ENCODE results near the gene ELMO1.

ELMO1 gene

DNA sequence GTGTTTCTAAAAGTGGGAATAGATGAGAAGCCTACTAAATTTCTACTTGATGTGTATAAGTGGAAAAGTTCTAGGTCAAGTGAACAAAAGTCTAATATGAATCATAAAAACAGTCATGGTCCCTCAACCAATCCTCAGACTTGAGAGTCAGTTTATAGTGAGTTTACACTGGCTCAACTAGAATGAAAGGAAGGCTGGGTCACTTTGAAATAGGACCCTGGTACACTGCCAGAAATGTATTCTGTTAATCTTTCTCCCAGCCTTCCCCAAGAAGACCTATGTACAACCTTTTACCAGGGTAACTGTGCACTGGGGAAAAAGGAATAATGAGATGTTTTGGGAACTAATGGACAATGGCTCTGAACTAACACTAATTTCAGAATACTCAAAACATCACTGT, 17.3 kb downstream of the ELMO1 start:
- no peak for DNase-seq (ENCODE audit: low read depth)

DNA sequence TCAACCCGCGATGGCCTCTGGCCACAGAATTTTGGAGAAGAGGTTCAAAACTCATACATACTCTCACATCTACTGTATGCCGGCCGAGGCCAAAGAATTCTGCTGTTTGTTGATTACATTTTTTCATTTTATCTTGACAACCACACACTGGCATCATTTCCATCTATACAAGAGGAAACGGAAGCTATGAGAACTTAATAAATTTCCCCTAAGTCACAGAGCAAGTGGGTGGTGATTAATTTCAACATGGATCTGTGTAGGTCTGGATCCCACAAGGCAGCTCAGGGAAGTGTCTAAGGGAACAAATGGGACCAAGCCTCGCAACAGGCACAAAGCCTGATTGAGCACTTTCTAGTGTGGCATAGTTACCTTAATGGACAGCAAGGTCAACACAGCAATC, 18.0 kb downstream of the ELMO1 start:
- DNase-seq (ENCODE audit: low read depth) = no peak

DNA sequence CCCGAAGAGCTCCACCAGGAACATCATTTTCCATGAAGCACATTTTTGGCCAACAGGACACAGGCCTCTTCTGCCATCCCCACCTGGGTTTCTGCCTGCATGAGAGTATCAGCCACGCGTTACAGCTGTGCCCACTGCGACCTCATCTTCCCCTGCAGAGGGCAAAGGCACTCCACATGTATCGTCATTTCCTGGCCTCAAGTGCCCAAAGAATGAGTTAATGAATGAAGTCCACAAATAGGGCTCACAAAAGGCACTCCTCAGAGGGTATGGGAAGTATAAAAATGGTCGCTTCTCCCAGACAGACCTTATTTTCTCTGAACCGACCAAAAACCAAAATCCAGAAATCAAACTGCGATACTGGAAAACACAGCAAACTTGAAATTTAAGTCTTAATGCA, 18.5 kb downstream of the ELMO1 start:
- DNase-seq (ENCODE audit: low read depth) = no peak

DNA sequence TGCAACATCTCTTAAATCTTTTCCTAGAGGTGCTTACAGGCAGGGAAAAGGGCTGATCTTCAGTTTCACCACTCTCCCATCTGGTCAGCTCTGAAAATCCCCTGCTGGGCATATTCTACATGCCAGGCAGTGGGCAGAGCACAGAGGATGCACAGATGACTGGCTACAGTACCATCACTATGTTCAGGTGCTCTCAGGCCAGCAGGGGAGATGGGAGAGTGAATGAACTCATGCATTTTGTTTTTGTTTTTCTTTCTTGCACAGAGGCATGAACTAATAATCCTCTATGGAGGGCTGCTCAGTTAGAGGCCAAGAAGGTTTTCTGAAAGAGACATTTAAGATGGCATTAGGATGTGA, 19.3 kb downstream of the ELMO1 start:
- no peak for DNase-seq (ENCODE audit: low read depth)

DNA sequence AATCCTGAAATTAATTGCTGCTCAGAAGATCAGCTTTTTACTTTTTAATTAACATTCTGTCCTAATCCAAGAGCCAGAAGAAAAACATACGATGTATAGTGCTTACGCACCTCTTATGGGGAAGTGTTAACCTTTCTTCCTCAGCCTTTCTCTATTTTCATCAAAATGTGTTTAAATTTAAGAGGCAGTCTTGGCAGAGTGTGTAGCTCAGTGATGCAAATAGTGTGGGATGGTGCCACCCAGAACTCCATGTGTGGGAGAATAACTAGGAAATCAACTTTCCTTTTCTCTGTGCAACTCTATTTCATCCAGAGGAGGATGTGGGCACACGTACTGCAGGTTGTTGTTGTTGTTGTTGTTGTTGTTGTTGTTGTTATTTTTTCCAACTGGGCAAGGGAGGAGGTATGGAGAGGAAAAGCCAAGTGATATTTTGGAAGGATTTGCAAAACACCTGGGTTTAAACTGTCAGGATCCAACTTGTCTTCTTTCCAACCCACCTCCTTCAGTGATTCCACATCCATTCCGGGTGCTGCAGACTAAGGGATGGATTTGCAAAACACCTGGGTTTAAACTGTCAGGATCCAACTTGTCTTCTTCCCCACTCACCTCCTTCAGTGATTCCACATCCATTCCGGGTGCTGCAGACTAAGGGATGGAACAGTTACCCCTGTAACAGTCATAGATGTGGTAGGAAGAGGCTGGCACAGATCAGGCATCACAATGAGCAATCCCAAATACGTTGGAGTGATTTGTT, 19.8 kb downstream of the ELMO1 start:
- DNase-seq (ENCODE audit: low read depth) = no peak

DNA sequence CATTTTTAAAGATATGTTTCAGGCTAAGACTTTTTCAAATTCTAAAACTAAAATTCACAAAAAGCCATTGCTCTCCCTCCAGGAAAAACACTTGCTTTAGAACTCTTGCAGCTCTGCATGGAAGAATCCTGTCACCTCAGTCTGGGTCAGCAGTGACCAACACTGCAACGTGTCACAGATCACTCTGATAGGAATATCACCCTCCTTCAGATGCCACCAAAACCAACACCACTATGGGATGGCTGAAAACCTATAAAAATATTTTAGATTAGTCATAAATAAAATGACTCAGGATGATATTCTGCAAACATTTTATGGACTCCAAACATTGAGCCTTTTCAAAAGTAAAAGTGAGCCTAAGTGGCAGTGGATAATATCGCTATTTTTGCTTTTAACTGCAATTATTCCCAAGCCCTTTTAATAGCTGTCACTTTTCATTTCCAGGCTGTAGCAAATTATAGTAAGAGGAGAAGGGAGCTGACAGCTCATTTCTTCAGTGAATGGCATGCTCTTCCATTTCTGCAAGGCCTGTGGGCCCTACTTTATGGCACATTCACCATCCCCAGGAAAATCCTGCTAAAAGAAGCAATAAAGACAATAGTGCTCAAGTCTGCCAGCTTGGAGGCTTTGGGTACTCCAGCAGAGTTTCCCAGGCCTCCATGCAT, 21.3 kb downstream of the ELMO1 start:
- no peak for DNase-seq (ENCODE audit: low read depth)

DNA sequence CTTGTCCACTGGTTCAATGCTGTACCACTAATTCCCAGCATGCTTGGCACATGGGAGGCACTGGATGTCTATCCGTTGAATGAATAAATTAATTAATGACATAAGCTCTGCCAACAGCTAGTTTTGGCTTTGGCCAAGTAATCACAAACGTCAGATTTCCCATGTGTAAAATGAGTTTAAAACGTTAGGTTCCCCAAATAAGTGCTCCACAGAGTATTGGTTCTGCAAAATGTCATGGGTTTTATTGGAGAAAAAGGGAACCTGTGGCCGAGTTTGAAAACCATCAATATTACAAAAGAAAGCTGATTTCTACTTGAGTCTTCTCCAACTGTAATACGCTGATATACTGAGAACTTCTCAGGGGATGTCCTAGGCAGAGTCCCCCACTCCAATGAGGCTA, 23.2 kb downstream of the ELMO1 start:
- DNase-seq (ENCODE audit: low read depth) = no peak

DNA sequence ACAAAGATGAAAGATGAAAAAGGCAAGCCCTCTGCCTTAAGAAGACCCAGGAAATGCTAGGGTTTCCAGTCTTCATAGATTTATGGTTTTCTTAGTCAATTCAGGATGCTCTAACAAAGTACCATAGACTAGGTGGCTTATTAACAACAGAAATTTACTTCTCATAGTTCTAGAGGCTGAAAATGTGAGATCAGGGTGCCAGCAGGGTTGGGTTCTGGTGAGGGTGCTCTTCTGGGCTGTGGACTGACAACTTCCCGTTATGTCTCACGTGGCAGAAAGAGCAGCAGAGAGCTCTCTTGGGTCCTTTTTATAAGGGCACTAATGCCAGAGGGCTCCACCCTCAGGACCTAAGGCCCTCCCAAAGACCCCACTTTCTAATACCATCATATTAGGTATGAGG, 23.7 kb downstream of the ELMO1 start:
- no peak for DNase-seq (ENCODE audit: low read depth)

DNA sequence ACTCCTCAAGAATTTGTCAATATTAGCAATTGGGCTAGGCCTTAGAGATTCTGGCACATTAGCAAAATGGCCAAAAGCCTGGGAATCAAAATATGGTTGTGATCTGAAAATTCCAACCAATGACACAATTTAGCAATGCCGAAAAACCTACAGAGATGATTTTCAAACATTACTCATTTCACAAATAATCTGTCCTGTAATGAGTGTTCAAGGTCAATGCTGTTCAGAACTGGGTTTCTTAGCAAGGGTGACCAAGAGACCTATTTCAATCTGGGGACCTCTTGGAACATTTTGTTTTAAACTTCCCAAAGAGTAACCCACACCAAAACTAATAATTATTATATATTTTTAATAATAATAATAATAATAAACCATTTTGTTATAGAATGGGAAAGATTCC, 24.1 kb downstream of the ELMO1 start:
- DNase-seq (ENCODE audit: low read depth) = no peak

DNA sequence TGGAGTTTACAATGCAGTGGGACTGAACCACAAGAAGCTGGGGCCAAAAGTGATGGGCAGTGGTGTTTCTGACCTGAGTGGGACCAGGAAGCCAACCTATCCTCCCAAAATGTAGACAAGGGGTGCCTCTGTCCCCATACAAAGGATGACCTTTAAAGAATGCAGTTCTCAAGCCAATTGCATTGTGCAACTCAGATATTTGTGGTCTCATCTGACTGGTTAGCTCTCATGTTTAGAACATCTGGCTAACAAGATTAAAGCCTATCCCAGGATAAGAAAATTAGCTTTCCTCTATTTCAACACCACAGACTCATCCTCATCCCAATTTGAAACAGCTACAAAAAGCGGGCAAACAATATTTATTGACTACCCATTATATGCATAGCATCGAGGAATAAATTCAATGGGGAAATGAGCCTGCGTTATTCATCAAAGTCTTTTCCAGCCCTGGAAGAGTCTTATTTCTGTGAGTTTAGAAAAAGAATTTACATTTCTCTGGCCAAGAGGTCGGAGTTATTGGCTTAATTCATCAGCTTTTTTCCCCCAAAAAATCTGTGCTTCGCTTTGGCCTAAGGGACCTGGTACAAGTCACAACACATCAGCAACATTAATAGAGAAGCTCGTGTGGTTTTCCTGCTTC, 26.7 kb downstream of the ELMO1 start:
- DNase-seq (ENCODE audit: low read depth) = no peak

DNA sequence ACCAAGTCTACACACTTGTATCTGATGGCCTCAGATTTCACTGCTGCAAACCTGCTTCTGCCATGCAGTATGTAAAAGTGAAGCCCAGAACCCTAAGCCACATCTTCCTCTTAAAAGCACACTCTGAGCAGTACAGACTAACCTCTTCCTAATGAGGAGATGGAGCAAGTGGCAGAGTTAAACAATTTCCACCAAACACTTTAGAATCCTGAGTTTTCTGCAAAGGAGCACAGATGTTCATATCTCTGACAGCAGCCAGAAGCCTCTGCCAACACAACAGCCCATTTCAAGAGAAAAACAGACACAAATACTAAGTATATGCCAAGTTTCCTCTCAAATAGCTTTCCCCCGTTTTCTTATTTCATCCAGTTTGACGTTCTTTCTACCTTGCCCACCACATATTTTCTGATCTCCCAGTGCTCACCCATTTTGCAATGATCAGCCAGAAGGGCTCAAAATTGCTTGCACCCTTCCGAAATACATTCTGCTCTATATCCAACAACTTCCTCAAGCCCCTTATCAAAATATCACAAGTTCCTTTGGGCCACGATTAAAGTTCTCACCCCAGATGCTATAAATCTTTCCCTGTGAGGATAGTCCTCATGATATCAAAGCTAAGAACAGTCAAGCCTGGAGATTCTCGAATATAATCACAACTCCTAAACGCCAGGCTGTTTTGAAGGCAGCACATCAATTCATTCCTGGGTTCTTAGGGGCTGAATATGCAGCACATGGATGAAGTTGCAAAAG, 27.5 kb downstream of the ELMO1 start:
- no peak for DNase-seq (ENCODE audit: low read depth)

DNA sequence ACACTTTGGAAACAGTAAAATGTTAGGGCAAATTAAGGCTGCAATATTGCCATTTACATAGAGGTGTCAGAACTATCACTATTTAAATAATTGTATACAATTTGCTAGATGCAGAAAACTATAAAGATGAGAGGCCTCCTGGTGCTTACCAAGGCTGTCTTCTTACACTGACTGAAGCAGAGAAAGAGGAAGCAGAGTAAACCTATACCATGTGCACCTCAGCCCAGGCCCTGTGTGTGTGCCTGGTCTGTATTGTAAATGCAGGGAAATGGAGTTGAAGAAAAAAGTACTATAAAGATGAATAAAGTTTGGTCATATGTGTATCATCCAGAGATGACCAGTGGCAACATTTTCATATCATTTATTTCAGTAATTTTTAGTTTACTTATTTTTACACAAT, 29.2 kb downstream of the ELMO1 start:
- DNase-seq (ENCODE audit: low read depth) = no peak

DNA sequence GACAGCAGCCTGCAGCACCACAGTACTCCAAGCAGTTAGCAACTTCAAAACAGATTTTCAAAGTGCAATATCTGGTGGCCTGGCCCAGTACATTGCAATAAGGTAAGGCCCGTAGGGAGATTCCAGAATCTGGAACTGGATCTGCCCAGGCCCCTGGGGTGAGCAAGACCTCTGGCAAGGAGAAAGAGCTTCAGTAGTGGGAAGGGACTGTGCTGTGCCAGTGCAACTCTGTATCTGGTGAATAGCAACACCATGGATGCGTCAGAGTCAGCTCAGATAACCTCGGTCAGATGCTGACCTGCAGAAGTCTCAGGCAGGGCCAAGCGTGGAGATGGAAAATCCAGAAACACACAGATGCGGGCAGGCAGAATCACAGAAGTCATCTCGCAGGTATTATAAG, 30.3 kb downstream of the ELMO1 start:
- no peak for DNase-seq (ENCODE audit: low read depth)

DNA sequence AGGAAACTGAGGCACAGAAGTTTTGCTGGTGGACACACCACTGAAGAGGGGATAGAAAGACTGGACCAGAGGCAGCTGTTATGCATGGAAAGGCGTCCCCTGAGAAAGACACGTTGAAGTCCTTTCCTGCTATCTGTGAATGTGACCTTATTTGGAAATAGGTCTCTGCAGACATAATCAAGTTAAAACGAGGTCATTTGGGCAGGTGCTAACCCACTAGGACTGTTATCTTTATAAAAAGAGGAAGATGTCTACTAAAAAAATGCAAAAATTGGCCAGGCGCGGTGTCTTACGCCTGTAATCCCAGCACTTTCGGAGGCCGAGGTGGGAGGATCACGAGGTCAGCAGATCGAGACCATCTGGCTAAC, 31.6 kb downstream of the ELMO1 start:
- DNase-seq (ENCODE audit: low read depth) = no peak

DNA sequence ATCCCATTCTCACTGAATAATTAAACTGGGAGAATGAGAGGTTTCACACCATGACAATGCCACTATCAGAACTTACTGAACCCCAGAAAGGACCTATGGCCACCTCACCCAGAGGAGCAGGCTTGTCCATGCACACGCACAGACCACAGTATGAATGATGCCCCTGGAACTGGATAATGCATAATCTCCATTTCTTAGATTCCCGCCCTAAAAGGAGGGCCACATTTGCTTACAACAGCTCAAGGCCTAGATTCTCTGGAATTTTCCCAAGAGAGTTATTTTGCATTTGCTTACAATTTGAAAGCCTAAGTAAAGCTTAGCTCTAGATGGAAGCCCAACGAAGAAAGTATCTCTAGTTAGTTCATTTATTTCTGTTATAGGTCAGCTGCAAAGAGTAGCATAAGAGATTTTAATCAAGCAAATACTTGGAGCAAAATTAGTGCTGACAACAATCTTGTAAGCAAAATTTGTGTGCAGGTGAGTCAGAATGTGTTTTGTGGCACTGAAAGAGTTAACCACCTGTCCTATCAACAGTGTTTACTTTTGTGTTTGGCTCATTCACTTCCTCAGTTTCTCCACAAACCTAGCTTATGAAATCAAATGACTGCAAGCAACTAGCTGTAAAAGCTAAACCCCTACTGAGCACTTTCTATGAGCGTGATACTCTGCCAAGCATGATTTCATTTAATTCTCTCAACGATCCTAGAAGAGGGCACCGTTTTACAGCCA, 32.1 kb downstream of the ELMO1 start:
- DNase-seq (ENCODE audit: low read depth) = no peak

DNA sequence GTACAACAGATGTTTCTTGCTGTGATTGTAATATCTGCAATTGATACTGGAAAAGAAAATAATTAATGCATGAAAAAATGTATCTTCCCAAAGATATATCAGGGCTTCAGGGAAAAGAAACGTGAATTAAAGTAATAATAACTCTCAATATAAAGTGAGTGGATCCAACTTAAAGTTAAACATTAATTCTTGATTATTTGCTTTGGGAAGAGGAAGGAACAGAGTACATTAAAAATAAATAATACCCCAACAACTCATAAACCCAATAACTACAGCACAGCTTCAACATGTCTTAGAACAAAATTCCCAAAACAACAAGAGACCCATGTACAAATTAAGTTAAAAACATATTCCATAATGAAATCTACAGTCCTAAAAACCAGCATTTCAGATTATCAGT, 33.0 kb downstream of the ELMO1 start:
- no peak for DNase-seq (ENCODE audit: low read depth)

DNA sequence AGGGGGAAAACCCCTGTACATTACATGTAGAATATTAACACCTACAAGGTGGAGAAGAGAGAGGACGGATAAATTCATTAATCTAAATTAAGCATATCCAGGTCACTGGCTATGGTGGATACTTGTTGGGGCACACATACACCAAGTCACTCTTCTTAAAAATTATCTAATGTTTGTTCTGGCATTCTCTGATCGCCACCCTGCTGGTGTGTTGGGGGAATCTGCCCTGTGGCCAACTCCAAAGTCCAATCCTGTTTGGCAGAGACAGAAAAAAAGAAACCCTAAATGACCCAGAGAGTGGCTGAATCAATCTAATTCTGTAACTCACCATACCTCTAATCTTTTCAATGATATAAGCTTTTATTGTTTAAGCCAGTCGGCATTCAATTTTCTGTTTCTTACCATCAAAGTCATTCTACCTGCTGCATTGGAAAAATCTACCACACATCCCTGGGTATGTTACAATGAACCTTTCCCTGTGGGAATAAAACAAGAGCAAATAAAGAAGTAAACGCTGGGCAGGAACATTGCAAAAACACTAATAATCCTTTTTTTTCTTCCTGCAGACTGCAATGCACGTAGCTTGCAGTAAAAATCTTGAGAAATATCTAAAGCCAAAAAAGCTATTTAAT, 34.2 kb downstream of the ELMO1 start:
- DNase-seq (ENCODE audit: low read depth) = no peak

DNA sequence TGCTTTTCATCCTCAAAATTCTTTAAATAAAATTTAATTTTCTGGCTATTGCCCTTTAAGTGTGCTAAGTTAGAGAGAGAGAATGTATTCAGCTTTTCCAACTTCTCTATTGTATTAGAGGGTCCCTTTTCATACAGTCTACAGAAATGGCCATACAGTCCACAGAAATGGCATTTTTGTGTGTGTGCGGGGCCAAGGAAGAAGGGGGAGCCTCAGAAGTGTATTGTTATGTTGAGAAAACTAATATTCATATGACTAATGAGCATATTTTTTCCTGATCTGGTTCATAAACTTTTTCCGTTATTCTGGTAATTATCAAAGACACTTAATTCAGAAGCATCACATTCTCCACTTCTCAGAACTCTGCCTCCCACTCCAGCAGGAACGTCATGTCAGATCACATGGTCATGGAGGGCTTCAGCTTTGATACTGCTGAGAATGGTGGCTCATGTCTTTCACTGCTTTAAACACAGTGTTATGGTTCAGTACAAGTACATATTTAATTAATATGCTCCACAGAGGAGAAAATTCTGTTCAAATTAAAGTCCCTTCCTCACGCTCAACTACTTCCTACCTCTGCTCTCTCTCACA, 37.1 kb downstream of the ELMO1 start:
- no peak for DNase-seq (ENCODE audit: low read depth)

DNA sequence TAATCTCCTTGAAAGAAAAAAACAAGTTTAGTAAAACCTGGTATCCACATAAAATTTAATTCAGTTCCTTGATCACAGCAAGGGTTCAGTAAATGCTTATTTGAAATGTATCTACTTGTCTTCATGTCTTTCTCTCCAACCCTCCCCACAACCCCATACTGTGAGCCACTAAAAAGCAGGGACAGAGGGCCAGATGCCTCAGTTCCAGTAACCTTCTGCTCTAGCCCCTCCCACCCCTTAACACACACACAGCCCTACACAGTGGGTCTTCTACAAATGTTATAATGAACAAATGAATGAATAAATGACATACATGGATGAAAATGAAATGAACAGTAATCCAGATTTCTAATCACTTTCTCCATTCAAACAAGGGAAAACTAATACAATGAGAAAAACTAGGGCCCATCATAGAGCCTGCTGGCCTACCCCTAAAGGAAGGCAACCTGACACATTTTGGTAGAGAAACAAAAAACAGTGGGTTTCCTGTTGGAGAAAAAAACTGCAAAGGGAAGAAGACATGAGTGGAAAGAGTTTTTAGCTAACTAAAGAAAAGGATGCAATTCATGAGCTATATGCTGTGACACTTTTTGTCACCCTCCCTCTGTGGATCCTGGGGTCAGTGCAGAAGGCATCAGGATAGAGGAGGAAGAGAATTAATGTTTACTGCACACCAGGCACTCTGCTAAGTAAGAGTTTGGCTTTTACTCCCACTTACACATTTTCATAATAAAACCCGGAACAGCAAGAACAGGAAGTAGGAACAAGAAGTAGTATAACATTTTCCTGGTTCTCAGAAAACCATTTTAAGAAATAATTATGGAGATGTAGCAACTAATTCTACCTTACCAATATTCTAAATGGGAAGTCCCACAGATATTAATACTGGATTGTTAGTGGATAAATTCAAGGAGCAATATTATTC, 38.1 kb downstream of the ELMO1 start:
- DNase-seq (ENCODE audit: low read depth) = no peak

DNA sequence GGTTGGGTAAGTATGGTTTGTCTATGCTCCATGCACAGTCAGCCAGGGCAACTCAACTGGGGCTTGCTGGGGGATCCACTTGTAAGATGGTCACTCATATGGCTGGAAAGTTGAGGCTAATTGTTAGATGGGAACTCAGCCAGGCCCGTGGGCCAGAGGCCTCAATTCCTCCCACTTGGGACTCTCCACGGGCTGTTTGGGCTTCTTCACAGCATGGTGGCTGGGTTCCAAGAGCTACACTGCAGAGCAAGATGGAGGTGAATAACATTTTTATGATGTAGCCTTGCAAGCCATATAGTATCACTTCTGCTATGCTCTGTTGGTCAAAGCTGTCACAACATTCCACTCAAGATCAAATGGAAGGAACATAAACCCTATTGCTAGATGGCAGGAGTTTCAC, 39.2 kb downstream of the ELMO1 start:
- no peak for DNase-seq (ENCODE audit: low read depth)

Measured in stimulated activated CD8-positive, alpha-beta memory T cell treated with anti-CD3 and anti-CD28 coated beads, Interleukin-12 subunit alpha, Interleukin-12 subunit beta, amount 100 ng/mL, for 1 hour (primary cell).